Stimulated activated CD4-positive, alpha-beta T cell treated with anti-CD3 and anti-CD28 coated beads, Interleukin-1b, Interleukin-23, amount 100 ng/mL, for 1 hour (primary cell): ENCODE results near the gene SDR42E2.
"Not testable (repeated sequence)": the region's sequence is repeated elsewhere in the genome, so short reads cannot be mapped to it uniquely, and the experiment has no call there.

Source experiments
- DNase-seq, 2 donors: peaks; one replicate each; pipeline ENCODE4 v3.0.0-alpha.2; 2020; ENCODE audit warnings: low read depth in 2 of 2

SDR42E2 gene

DNA sequence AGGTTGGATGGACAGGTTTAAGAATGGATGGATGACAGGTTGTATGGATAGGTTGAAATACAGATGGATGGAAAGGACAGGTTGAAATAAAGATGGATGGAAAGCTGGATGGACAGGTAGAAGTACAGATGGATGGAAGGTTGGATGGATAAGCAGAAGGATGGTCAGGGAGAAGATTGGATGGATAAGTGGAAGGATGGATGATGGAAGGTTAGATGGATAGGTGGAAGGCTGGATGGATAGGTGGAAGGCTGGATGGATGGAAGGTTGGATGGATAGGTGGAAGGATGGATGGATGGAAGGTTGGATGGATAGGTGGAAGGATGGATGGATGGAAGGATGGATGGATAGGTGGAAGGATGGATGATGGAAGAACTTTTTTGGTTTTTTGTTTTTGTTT lies 905 bp upstream of the SDR42E2 start:
- no peak for DNase-seq

DNA sequence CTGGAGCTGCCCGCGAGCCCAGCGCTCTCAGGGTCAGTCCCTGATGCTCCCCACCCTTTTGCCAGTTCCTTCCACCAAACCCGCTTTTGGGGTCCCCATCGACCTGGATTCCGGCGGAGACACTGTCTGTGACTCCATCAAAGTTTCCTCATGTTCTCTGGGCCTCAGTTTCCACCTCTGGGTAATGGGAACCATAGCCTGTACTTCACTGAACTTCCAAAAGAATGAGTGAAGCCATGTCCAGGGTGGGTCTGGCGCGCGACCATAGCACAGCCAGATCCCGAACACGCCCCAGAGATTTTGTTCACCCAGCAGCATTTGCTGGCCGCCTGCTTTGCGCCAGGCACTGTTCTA lies 327 bp downstream of the SDR42E2 start:
- no peak for DNase-seq

DNA sequence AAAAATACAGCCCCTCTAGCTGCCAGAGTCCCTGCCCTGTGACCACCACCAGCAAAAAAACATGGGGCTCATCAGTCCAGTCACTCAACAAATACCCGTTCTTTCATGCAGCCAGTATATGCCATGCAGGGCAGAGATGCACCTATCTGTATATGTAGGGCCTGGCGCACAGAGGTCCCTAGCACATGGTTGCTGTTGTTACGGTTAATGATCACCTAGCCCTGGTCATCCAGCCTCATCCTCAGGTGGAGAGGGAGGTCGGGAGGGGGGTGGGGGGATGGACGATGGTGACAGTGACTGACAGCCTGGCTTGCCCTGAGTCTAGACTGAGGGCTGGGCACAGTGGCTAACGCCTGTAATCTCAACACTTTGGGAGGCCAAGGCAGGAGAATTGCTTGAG lies 1.5 kb downstream of the SDR42E2 start:
- no peak for DNase-seq

DNA sequence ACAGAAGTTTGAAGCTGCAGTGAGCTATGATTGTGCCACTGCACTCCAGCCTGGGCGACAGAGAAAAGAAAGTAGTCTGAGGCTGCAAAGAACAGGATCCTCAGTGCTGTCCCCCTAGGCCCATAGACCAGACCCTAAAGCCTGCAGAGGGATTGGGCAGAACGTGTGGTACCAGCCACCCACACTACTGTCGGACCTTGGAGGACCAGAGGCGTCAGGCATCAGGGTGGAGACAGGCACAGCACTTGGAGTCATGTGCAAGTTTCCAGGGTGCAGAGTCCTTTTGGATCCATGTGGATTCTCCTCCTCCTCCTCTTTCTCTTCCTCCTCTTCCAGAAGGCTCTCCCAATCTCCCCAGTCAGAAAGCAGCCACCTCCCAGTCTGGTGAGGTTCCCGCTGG lies 2.2 kb downstream of the SDR42E2 start:
- no peak for DNase-seq

DNA sequence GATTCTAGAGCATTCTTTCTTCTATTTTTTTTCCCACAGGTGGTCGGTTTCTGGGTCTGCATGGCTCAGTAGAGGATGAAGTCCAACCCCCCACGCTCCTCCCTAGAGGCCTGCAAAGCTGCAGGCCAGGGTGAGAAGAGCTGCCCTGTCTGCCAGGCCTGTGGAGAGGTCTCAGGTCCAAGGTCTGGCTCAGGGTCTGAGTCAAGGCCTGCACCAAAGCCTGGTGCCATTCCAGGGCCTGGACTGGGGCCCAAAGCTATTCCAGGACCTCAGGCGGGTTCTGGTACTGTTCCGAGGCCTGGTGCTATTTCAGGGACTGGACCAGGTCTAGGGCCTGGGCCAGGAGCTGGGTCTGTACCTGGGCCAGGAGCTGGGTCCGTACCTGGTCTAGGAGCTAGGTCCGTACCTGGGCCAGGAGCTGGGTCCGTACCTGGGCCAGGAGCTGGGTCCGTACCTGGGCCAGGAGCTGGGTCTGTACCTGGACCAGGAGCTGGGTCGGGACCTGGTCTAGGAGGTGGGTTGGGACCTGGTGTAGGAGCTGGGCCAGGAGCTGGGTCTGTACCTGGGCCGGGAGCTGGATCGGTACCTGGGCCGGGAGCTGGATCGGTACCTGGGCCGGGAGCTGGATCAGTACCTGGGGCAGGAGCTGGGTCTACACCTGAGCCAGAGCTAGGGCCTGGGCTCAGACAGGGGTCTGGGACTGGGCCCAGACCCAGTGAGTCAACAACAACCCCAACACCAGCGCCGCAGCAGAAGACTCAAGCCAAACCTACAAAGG lies 3.4 kb downstream of the SDR42E2 start:
- DNase-seq, result no peak

DNA sequence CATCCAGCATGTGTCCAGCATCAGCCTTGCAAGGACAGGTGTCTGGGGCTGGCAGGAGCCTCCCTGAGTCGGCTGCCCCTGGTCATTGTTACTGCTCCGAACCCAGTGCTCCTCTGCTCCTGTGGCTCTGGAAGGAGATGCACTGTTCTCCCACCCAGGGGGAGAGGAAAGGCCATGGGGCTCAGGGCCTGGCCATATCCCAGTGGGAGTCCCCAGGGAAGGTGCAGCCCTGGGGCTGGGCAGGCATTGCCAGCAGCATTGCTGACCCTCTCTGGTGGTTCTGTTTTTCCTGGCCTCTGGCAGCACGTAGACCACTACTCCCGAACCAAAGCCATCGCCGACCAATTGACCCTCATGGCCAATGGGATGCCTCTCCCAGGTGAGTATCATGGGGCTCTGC lies 9.6 kb downstream of the SDR42E2 start:
- DNase-seq, result no peak

DNA sequence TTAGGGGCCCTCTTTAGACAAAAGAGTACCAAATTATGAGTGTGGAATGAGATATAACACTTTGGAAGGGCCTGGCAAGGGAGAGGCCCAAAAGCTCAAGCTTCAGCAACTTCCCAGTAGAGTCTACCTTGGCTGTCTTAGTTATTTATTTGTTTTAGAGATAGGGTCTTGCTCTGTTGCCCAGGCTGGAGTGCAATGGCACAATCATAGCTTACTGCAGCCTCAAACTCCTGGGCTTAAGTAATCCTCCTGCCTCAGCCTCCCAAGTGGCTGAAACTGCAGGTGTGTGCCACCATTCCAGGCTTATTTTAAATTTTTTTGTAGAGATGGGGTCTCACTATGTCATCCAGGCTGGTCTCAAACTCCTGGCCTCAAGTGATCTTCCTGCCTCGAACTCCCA lies 10.3 kb downstream of the SDR42E2 start:
- not testable (repeated sequence) for DNase-seq

DNA sequence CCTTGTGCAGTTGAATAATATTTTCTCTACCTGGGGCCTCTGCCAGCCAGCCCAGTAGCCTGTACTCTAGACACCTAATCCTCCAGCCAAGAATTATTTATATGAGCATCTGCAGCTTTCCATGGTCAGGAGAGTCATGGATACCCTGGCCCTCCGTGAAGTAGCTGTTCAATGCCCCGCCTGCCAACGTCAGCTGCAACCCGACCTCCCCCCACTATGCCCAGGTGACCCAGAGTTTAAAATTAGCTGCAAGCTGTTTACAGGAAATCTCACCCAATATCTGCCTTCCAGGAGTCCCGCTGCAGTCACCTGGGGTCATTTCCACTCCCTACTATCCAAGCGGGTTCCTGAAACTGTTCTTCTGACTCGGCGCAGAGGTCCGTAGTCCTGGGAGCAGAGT lies 12.3 kb downstream of the SDR42E2 start:
- DNase-seq, result no peak

DNA sequence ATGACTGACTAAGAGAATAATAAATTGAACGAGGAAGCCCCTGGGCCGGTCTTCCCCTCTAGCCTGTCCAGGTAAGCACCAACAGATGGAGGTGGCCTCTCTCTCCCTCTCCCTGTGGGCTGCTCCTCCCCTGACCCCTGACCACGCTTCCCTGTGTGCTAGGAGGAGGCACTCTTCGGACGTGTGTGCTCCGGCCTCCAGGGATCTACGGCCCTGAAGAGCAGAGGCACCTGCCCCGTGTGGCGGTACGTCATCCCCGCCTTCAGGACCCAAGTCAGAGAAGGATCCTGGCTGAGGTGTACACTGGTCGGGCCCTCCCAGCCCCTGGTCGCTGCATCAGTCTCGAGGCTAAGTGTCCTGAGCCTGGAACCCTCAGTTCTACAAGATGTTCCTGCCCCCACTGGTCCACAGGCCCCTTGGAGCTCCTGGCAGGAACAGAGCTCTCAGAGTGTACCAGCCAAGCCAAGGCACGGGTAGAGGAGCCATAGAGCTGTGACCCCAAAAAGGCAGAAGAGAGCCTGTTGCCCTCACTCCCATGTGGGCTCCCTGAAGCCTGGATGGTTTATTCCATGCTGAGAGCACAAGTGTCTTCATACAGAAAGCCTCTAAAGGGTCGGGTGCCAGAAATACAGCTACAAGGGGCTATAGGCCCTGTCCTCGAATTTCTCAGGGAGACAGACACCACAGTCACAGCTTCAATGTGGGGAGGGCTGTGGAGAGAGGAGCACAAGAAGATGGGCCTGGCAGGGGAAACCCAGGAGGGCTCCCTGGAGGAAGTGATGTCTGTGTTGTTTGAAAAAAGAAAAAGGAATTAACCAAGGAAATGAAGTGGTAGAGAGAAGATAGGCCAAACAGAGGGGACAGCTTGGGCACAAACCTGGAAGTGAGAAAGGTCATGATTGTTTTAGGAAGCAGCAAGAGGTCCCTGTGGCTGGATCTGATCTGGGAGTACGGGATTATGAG lies 15.9 kb downstream of the SDR42E2 start:
- DNase-seq, result no peak

DNA sequence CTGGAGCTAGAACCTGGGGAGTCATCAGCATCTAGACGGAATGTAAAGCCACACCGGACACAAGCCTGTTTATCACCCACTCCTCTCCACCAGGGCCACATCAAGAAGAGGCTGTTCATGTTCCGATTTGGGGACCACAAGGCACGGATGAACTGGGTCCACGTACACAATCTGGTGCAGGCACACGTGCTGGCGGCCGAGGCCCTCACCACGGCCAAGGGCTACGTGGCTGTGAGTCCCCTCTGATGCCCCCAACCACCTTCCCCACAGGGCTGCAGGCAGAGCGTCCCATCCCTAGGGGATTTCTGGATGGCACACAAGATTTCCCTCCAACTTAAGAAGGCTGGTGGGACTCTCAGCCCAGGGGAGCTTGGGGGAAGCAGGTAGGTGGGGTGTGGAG lies 19.1 kb downstream of the SDR42E2 start:
- no peak for DNase-seq

DNA sequence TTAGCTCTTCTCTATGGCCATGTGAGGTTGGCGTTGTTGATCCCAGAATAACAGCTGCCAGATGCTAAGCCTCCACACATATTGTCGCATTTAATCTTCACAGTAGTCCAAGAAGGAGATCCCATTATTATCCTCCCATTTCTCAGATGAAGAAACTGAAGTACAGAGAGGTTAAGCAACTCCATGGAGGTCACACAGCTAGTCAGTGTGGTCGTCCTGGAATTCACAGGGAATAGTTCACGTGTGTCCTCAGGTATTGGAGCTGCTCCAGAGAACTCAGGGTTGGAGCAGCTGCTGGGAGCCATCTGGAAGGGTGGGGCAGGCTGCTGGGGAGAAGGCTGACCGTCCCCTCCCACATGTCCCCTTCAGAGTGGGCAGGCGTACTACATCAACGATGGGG lies 19.5 kb downstream of the SDR42E2 start:
- DNase-seq, result no peak

DNA sequence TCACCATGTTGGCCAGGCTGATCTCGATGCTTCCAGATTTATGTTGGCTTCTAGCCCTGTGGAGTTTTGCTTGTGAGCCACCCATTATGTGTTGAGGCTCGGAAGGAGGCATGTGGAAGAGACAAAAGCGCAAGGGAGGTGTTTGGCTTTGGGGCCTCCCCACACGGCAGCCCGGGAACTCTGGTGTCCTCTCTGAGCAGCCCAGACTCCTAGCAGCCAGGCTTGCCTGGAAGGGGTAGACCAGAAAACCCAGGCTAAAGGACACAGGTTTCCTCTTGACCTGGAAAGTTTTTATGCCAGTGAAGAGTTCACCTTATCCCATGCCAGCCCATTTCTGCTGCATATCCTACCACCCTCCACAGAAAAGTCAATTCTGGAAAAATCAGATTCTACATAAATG lies 21.0 kb downstream of the SDR42E2 start:
- no peak for DNase-seq

DNA sequence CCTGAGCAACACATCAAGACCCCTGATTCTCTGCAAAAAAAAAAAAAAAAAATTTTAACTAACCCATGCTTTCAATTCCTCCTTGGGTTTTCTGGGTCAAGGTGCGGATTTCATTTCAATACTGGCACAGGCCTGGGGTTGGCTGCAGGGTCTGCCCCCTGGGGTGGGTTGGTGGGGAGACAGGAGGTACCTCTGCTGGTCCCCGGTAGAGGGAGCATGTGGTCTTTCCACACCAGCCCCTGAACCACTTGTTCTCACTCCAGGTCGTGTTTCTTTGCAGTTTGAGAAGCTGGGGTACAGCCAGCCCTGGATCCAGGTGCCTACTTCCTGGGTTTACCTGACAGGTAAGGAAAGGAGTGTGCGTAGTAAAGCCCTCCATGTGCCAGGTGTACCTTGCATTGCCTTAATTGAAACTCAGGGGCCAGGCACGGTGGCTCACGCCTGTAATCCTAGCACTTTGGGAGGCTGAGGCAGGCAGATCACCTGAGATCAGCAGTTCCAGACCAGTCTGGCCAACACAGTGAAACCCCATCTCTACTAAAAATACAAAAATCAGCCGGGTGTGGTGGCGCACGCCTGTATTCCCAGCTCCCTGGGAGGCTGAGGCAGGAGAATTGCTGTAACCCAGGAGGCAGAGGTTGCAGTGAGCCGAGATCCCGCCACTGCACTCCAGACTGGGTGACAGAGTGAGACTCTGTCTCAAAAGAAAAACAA lies 21.8 kb downstream of the SDR42E2 start:
- no peak for DNase-seq

DNA sequence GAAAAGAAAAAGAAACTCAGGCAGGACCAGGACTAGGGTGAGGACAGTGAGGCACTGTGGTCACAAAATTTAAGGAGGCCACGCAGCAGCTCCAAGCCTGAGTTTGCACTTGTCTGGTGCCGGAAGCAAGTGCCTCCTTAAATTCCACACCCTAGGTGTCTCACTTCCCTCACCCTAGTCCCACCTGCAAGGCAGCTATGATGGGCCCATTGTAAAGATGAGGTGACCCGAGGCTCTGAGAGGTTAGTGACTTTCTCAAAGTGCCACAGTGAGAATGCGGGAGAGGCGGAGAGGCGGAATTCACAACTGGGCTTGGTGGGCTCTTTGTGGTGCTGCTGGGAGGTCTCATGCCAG lies 22.3 kb downstream of the SDR42E2 start:
- DNase-seq, result no peak

DNA sequence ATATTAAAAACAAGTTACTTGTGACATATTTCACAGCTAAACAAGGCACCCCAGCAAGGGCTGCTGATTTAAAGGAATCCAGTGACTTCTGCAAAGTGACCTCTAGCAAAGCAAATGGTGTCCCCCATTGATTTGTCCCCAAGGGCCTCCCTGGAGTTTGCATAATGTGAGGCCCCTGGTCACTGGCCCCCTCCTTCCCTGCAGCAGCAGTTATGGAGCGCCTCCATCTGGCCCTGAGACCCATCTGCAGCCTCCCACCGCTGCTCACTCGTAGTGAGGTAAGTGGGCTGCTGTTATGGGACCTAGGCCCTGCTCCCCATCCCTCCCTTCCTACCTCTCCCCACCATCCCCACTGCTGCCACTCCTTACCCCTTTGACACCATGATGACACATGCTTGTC lies 24.2 kb downstream of the SDR42E2 start:
- DNase-seq, result no peak

DNA sequence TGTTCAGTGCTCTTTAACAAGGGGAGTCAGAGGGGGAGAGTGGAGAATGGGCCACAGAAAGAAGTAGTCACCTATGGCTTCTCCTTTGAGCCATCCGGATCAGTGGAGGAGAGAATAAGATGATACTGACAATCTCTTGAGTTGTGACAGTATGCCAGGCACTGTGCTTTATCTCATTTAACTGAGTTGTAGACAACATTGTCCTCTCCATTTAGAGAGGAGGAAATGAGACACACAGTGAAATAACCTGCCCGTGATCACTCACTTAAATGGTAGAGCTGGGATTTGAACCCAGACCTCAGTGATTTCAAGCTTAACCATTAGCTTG lies 25.9 kb downstream of the SDR42E2 start:
- DNase-seq, result no peak

DNA sequence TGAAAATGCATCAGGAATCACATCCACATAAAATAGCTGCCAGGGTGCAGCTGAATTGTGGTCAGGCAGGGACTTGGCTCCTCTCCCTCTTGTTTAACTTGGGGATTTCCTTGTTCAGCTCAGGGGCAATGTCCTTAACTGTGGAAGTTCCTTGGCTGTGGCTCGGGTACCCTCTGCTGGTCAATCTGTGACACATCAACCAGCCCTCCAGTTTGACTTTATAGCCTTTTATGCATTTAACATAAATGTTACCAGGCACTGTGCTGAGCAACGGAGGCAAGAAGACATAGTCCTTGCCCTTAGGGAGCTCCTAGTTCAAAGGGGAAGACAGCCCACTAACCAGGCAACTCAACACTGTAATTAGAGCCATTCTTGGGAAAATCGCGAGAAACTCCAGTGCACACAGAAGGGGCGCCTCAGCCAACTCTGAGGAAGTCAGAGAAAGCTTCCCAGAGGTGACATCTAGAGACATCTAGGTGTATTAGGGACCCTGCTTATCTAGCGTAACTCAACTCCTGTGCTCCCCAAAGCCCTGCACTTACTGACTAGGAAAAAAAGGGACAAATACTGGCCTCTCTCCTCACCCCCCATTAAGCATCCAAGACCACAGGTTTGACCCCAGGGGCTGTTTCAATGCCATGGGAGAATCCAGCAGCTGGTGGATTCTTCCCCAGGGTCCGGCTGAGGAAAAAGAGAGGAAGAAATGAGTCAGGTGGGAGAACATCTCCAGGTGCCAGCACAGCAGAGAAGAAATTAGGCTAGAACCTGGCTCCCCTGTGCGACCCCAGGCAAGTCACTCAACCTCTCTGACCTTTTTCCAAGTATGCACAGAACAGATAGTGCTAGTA lies 26.5 kb downstream of the SDR42E2 start:
- peak in 1 of 2 donors; percentile 32 for DNase-seq

DNA sequence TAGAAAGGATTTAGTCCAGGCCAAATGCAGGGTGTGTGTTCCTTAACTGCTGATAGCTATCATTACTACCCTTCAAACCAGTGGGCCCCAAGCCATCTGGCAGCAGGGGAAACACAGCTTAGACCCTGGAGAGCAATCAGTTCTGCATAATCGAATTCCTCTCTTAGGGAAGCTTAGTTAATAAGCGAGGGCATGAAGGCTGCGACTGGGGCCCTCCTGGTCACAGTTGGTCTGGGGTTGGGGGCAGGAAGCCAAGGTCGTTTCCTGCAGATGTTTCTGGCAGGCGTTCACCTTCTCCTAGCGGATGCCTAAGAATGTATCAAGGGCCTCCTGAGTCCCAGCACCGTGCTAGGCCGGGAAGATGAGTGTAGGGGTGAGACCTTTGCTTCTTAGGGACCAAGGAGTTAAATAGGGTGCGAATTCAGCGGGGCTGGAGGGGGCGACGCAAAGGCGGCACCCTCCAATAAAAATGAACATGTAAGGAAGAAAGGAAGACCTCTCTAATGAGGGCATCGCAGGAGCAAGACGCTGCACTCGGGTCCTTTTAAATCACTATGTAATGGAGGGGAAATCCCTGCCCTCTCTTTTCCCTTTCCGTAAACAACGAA lies 27.3 kb downstream of the SDR42E2 start:
- no peak for DNase-seq

DNA sequence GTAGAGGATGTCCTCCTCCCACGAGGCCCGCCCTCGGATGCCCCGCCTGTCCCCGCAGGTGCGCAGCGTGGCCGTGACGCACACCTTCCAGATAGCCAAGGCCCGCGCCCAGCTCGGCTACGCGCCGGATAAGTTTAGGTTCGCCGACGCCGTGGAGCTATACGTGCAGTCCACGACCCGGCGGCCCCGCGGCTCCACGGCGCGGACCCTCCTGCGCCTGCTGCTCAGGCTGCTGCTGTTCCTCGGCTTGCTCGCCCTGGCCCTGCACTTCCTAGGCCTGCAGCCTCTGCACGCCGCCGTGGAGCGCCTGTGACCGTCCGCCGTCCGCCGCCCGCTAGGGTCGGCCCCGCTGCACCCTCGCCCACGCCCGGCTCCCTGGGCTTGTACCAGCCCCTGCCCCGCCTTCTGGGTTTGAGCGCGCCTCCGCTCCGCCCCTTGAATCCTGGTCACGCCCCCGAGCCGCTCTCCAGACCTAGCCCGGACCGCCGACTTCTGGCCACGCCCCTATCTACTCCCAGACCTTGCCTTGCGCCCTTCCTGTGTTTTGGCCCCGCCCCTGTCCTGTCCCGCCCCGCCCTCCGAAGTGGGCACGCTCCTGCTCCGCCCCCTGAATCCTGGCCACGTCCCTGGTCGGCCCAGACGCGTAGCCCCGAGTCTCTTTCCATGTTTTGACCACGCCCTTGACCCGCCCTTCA lies 27.9 kb downstream of the SDR42E2 start:
- DNase-seq, result peak; percentile 71 to 81

DNA sequence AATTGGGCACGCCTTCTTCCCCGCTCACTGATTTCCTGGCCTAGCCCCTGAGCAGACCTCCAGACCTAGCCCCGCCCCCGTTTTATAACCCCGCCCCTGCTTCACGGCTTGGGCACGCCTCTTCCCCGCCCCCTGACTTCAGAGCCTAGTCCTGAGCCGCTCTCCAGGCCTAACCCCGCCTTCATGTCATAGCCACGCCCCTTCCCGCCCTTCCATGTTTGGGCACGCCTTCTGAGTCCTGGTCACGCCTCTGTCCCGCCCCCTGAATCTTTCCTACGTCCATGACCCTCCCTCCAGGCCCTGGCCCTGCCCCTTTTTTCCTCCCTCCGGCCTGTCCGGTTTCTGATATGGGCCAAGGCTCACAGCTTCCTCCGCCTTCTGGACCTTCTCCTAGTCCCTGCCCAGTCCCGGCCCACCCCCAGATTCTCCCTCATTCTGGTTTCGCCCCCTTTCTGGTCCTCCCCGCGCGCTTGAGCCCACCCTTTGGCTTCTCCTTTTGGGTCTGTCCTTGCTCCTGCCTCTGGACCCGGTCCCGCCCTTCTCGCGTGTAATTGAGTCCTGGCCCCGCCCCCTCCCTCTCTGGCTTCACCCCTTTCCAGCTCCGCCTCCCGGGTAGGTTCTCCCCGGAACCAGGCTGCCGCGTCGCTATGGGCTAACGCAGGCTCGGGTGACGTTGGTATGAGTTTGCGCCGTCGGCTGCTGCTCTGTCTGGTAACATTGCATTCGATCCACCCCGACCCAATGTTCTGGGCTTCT lies 28.6 kb downstream of the SDR42E2 start:
- DNase-seq, result peak; percentile 100
